HEK293 (cell line): Measurements from ENCODE around the gene S100A10.

Experiments
- CTCF ChIA-PET: fragments of 350-600 bp; formaldehyde crosslinking; extraction: SDS; loops from one replicate; lab custom pipeline; 2021; ENCODE audit warnings: antibody characterized with exemption; lab: Yijun Ruan, JAX
- POLR2A ChIA-PET: fragments of 300-600 bp; formaldehyde crosslinking; extraction: SDS; loops from one replicate; lab custom pipeline; 2020; ENCODE audit warnings: antibody characterized with exemption, inconsistent platforms; lab: Yijun Ruan, JAX
- H3K27ac ChIP-seq: fragments of 200-500 bp; sonication (Bioruptor generic); 2 replicates; pipeline ENCODE4 v1.5.1; 2014; ENCODE audit warnings: low read depth, low read length, control low read depth, inconsistent platforms; ENCODE audit errors: extremely low read depth
- H3K36me3 ChIP-seq, 2 experiments: fragments of 200-500 bp in 1 of 2; sonication (Bioruptor generic) in 1 of 2; 1 replicate in 1 of 2; 2 replicates in 1 of 2; pipeline ENCODE4 v1.5.1; 2014 to 2017; ENCODE audit warnings: inconsistent platforms in 2 of 2, low read length in 2 of 2; ENCODE audit not compliant: control insufficient read depth in 2 of 2, insufficient read depth in 1 of 2
- H3K4me1 ChIP-seq: fragments of 200-500 bp; sonication (Bioruptor generic); 2 replicates; pipeline ENCODE4 v1.5.1; 2014; ENCODE audit warnings: mild to moderate bottlenecking, low read length, inconsistent platforms; ENCODE audit not compliant: control insufficient read depth, insufficient read depth
- H3K4me3 ChIP-seq: 2 replicates; pipeline ENCODE4 v1.5.1; 2011; ENCODE audit warnings: low read depth, mild to moderate bottlenecking, control low read depth, low read length, moderate library complexity
- H3K9me3 ChIP-seq: fragments of 200-500 bp; sonication (Bioruptor generic); 2 replicates; pipeline ENCODE4 v1.5.1; 2014; ENCODE audit warnings: low read depth, low read length, inconsistent platforms; ENCODE audit not compliant: control insufficient read depth, insufficient read depth
- CTCF ChIP-seq: fragments of 450-650 bp; formaldehyde crosslinking; IDR thresholded peaks from 2 replicates; pipeline ENCODE4 v1.5.1; 2016; ENCODE audit warnings: missing biosample characterization, missing genetic modification characterization
- EGR2 ChIP-seq: fragments of 450-650 bp; formaldehyde crosslinking; IDR thresholded peaks from 2 replicates; pipeline ENCODE4 v1.5.1; 2016; ENCODE audit warnings: low read depth, missing biosample characterization, missing genetic modification characterization
- GLI2 ChIP-seq: fragments of 450-650 bp; formaldehyde crosslinking; IDR thresholded peaks from 2 replicates; pipeline ENCODE4; 2017; ENCODE audit warnings: missing biosample characterization, missing genetic modification characterization, low read depth, borderline replicate concordance
- GLIS2 ChIP-seq: fragments of 450-650 bp; formaldehyde crosslinking; IDR thresholded peaks from 2 replicates; pipeline ENCODE4 v1.5.1; 2016; ENCODE audit warnings: missing biosample characterization, missing genetic modification characterization
- KLF7 ChIP-seq: fragments of 450-650 bp; formaldehyde crosslinking; IDR thresholded peaks from 2 replicates; pipeline ENCODE4 v1.5.1; 2016; ENCODE audit warnings: missing biosample characterization, missing genetic modification characterization, borderline replicate concordance
- MYNN ChIP-seq: fragments of 450-650 bp; formaldehyde crosslinking; IDR thresholded peaks from 2 replicates; pipeline ENCODE4 v1.5.1; 2016; ENCODE audit warnings: missing biosample characterization, missing genetic modification characterization, borderline replicate concordance
- SCRT2 ChIP-seq: fragments of 450-650 bp; formaldehyde crosslinking; IDR thresholded peaks from 2 replicates; pipeline ENCODE4 v1.5.1; 2016; ENCODE audit warnings: missing biosample characterization, missing genetic modification characterization
- SP2 ChIP-seq: fragments of 450-650 bp; formaldehyde crosslinking; IDR thresholded peaks from 2 replicates; pipeline ENCODE4 v1.5.1; 2016; ENCODE audit warnings: missing biosample characterization, missing genetic modification characterization
- SP3 ChIP-seq: fragments of 450-650 bp; formaldehyde crosslinking; IDR thresholded peaks from 2 replicates; pipeline ENCODE4 v1.5.1; 2016; ENCODE audit warnings: missing biosample characterization, missing genetic modification characterization
- SP7 ChIP-seq: fragments of 450-650 bp; formaldehyde crosslinking; IDR thresholded peaks from 2 replicates; pipeline ENCODE4 v1.5.1; 2016; ENCODE audit warnings: missing biosample characterization, missing genetic modification characterization
- TCF7L2 ChIP-seq: IDR thresholded peaks from 2 replicates; pipeline ENCODE4 v1.6.1; 2011; ENCODE audit warnings: low read depth, mild to moderate bottlenecking, inconsistent platforms, low read length, moderate library complexity, borderline replicate concordance
- ZBTB26 ChIP-seq: fragments of 450-650 bp; formaldehyde crosslinking; optimal IDR thresholded peaks from 2 replicates; pipeline ENCODE3; 2016; ENCODE audit warnings: missing biosample characterization, mild to moderate bottlenecking, missing genetic modification characterization
- ZBTB8A ChIP-seq: fragments of 450-650 bp; formaldehyde crosslinking; IDR thresholded peaks from 2 replicates; pipeline ENCODE4 v1.5.1; 2016; ENCODE audit warnings: missing biosample characterization, missing genetic modification characterization
- ZIC2 ChIP-seq: fragments of 450-650 bp; formaldehyde crosslinking; IDR thresholded peaks from 2 replicates; pipeline ENCODE4 v1.5.1; 2016; ENCODE audit warnings: missing biosample characterization, missing genetic modification characterization
- ZNF140 ChIP-seq: fragments of 450-650 bp; formaldehyde crosslinking; IDR thresholded peaks from 2 replicates; pipeline ENCODE4 v1.5.1; 2016; ENCODE audit warnings: missing biosample characterization, missing genetic modification characterization
- ZNF341 ChIP-seq: fragments of 450-650 bp; formaldehyde crosslinking; IDR thresholded peaks from 2 replicates; pipeline ENCODE4; 2016; ENCODE audit warnings: low read depth, missing biosample characterization, missing genetic modification characterization
- ZNF423 ChIP-seq: fragments of 450-650 bp; formaldehyde crosslinking; IDR thresholded peaks from 2 replicates; pipeline ENCODE4 v1.5.1; 2016; ENCODE audit warnings: missing biosample characterization, missing genetic modification characterization
- ZNF449 ChIP-seq: fragments of 450-650 bp; formaldehyde crosslinking; IDR thresholded peaks from 2 replicates; pipeline ENCODE4 v1.5.1; 2017; ENCODE audit warnings: missing biosample characterization, mild to moderate bottlenecking, missing genetic modification characterization, moderate library complexity
- ZNF501 ChIP-seq: fragments of 450-650 bp; formaldehyde crosslinking; IDR thresholded peaks from 2 replicates; pipeline ENCODE4 v1.5.1; 2016; ENCODE audit warnings: missing biosample characterization, missing genetic modification characterization
- ZNF513 ChIP-seq: fragments of 450-650 bp; IDR thresholded peaks from 2 replicates; pipeline ENCODE4 v1.5.1; 2018; ENCODE audit warnings: missing biosample characterization, missing genetic modification characterization
- ZNF529 ChIP-seq: fragments of 450-650 bp; formaldehyde crosslinking; IDR thresholded peaks from 2 replicates; pipeline ENCODE4 v1.5.1; 2017; ENCODE audit warnings: missing genetic modification characterization, missing biosample characterization; ENCODE audit not compliant: insufficient replicate concordance
- ZNF561 ChIP-seq: fragments of 450-650 bp; IDR thresholded peaks from 2 replicates; pipeline ENCODE4 v1.5.1; 2018; ENCODE audit warnings: missing biosample characterization, missing genetic modification characterization, borderline replicate concordance
- ZNF596 ChIP-seq: fragments of 450-650 bp; IDR thresholded peaks from 2 replicates; pipeline ENCODE4 v1.5.0; 2018; ENCODE audit warnings: missing biosample characterization, mild to moderate bottlenecking, missing genetic modification characterization, moderate library complexity
- ZNF660 ChIP-seq: fragments of 450-650 bp; IDR thresholded peaks from 2 replicates; pipeline ENCODE4 v1.5.1; 2018; ENCODE audit warnings: missing biosample characterization, mild to moderate bottlenecking, missing genetic modification characterization
- ZNF777 ChIP-seq: fragments of 450-650 bp; formaldehyde crosslinking; IDR thresholded peaks from 2 replicates; pipeline ENCODE4 v1.5.1; 2017; ENCODE audit warnings: missing biosample characterization, missing genetic modification characterization, borderline replicate concordance
- ZNF792 ChIP-seq: fragments of 450-650 bp; formaldehyde crosslinking; IDR thresholded peaks from 2 replicates; pipeline ENCODE4 v1.5.1; 2016; ENCODE audit warnings: missing biosample characterization, missing genetic modification characterization
- TF ChIP-seq, protein P1 (sequence below): fragments of 450-650 bp; formaldehyde crosslinking; IDR thresholded peaks from 2 replicates; pipeline ENCODE4 v1.5.1; 2017; ENCODE audit warnings: missing biosample characterization, missing genetic modification characterization

The S100A10 gene

DNA sequence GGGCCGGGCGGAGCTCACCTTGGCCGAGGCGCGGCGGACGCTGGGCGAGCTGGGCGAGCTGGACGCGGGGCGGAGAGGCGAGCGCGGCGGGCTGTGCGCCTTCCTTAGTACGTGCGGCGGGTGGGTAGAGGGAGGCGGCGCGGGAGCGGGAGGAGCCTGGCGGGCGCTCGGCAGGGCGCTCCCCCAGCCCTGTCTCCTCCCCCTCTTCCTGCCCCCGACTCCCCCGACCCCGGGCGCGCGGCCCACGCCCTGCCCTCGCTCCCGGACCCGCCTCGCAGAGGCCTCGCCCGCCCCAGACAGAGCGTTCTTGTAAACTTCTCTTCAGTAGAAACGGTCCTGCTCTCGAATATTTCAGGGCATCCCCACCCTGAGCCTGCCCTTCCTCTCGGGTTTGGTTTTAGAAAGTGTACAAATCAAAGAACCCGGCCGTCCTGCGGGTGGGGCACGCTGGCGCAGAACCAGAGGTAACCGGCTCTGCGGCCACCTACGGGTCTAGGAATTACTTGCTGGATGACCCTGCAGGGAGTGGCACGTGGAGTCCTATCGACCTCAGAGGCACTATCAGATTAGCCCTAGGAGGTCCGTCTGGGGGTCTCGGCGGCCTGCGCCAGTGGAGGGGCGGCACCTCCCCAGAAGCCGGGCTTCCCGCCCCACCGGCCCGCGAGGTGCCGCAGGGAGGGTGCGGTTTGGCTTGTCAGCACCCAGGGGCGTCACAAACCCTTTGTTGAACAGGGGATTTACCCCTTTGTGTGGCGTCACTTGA is at the start of gene S100A10:
Gene S100A10 (minus strand): TSS at position 126 of the 763 bp plus-strand sequence. CDS start 7,629 bp downstream, outside the sequence.
- peaks cover 34% of the 10 kb centered on the region for H3K4me1 ChIP-seq
- peak within 1 kb of the TSS; percentile 79 for H3K4me3 ChIP-seq
- peak within 1 kb of the TSS; percentile 90 for H3K27ac ChIP-seq
- no peaks in the 10 kb centered on the region for H3K9me3 ChIP-seq
- no peaks in the 10 kb centered on the region for H3K36me3 ChIP-seq
- POLR2A ChIA-PET = interaction anchor here (2.0 to 3.2 kb wide), 5 partner anchors 17 to 454 kb away, joined by 5 to 15 read pairs (median 7); partner anchors contain the start of gene TUFT1
- CTCF ChIA-PET = interaction anchor here (0.6 to 9.3 kb wide), 6 partner anchors 8 to 1604 kb away, joined by 4 to 131 read pairs (median 7); no protein-coding TSS in a partner anchor
- TF ChIP-seq ZNF561 (tag by site-specific recombination) = peak; percentile 87; the same call in 1 of the 2 replicates
- TF ChIP-seq EGR2 (tag by site-specific recombination) = peak; percentile 32; the same call in 1 of the 2 replicates
- peak; percentile 44; the same call in 1 of the 2 replicates for TF ChIP-seq SP7
- no peak for TF ChIP-seq ZNF529 (tag by site-specific recombination)
- peak; percentile 85 for TF ChIP-seq ZIC2 (tag by site-specific recombination)
- peak; percentile 82 for TF ChIP-seq ZNF341
- TF ChIP-seq ZNF449 (tag by site-specific recombination) = 0 out of 2 replicates have a peak, but pooled peaks have one; percentile 20
- 0 out of 2 replicates have a peak, but pooled peaks have one; percentile 11 for TF ChIP-seq ZNF777 (tag by site-specific recombination)
- TF ChIP-seq ZNF513 (tag by site-specific recombination) = no peak
- 0 out of 2 replicates have a peak, but pooled peaks have one; percentile 8 for TF ChIP-seq ZNF501 (tag by site-specific recombination)
- TF ChIP-seq ZNF596 (tag by site-specific recombination) = peak; percentile 58
- TF ChIP-seq CTCF = peak; percentile 27; the same call in 1 of the 2 replicates
- TF ChIP-seq GLIS2 (tag by site-specific recombination) = peak; percentile 80
- TF ChIP-seq ZBTB8A (tag by site-specific recombination) = peak; percentile 95
- no peak for TF ChIP-seq ZNF140
- no peak for TF ChIP-seq MYNN (tag by site-specific recombination)
- TF ChIP-seq ZNF660 = peak; percentile 74
- TF ChIP-seq, protein P1, sequence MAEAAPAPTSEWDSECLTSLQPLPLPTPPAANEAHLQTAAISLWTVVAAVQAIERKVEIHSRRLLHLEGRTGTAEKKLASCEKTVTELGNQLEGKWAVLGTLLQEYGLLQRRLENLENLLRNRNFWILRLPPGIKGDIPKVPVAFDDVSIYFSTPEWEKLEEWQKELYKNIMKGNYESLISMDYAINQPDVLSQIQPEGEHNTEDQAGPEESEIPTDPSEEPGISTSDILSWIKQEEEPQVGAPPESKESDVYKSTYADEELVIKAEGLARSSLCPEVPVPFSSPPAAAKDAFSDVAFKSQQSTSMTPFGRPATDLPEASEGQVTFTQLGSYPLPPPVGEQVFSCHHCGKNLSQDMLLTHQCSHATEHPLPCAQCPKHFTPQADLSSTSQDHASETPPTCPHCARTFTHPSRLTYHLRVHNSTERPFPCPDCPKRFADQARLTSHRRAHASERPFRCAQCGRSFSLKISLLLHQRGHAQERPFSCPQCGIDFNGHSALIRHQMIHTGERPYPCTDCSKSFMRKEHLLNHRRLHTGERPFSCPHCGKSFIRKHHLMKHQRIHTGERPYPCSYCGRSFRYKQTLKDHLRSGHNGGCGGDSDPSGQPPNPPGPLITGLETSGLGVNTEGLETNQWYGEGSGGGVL = peak; percentile 86
- no peak for TF ChIP-seq SCRT2 (tag by site-specific recombination)
- TF ChIP-seq ZBTB26 (tag by site-specific recombination) = peak; percentile 79
- peak; percentile 90 for TF ChIP-seq ZNF423 (tag by site-specific recombination)
- peak; percentile 62; the same call in 1 of the 2 replicates for TF ChIP-seq KLF7 (tag by site-specific recombination)
- no peak for TF ChIP-seq GLI2 (tag by site-specific recombination)
- TF ChIP-seq TCF7L2 = peak; percentile 39; the same call in 1 of the 2 replicates
- no peak for TF ChIP-seq ZNF792 (tag by site-specific recombination)
- TF ChIP-seq SP2 (tag by site-specific recombination) = peak; percentile 12; the same call in 1 of the 2 replicates
- TF ChIP-seq SP3 (tag by site-specific recombination) = 0 out of 2 replicates have a peak, but pooled peaks have one; percentile 42
